ENCODE results near the gene C1orf226.

GRCh38 chr1:162349635-162350330 is 31.7 kb upstream of the C1orf226 start:
- TF ChIP-seq REST (IDR thresholded peaks at IDR 0.05; ENCODE audit: unreplicated experiment) (no peak), POLR2AphosphoS5 (IDR thresholded peaks at IDR 0.05; ENCODE audit: low read depth) (no peak), CTCF (conservative IDR thresholded peaks at IDR 0.05; ENCODE audit: low read depth in 2 of 2) (no peak), EZH2 (IDR thresholded peaks at IDR 0.05; ENCODE audit: low read depth, unreplicated experiment) (no peak), EZH2phosphoT487 (IDR thresholded peaks at IDR 0.05; ENCODE audit: unreplicated experiment) (no peak), ZNF114 (CRISPR knock-in tag; IDR thresholded peaks at IDR 0.05) (no peak), CREB1 (CRISPR knock-in tag; IDR thresholded peaks at IDR 0.05; ENCODE audit: low read depth) (no peak), ZNF331 (CRISPR knock-in tag; IDR thresholded peaks at IDR 0.05; ENCODE audit: low read depth) (no peak), ETS1 (IDR thresholded peaks at IDR 0.05) (no peak), JUNB (IDR thresholded peaks at IDR 0.05; ENCODE audit: unreplicated experiment) (no peak), STAT1 (IDR thresholded peaks at IDR 0.05; ENCODE audit: unreplicated experiment) (no peak), ZNF462 (CRISPR knock-in tag; IDR thresholded peaks at IDR 0.05) (no peak)
